ENCODE data around the gene LCP2.

Gene LCP2

GRCh38 chr5:170296036-170296934 is 1.3 kb downstream of the LCP2 start:
- DNase-seq (ENCODE audit: low read depth), result no peak

- no peak for DNase-seq (ENCODE audit: low read depth)
These were observed 3.0 kb downstream of the LCP2 start for GRCh38 chr5:170294556-170294955.

GRCh38 chr5:170294057-170294456 is 3.5 kb downstream of the LCP2 start:
- DNase-seq (ENCODE audit: low read depth), result no peak

GRCh38 chr5:170293273-170293672 is 4.3 kb downstream of the LCP2 start:
- peak; percentile 55 for DNase-seq (ENCODE audit: low read depth)

GRCh38 chr5:170292179-170293104 is 5.1 kb downstream of the LCP2 start:
- DNase-seq (ENCODE audit: low read depth), result no peak

GRCh38 chr5:170290498-170290897 is 7.1 kb downstream of the LCP2 start:
- DNase-seq (ENCODE audit: low read depth), result no peak

- no peak for DNase-seq (ENCODE audit: low read depth)
These were observed 7.8 kb downstream of the LCP2 start for GRCh38 chr5:170289764-170290163.

GRCh38 chr5:170289121-170289520 is 8.5 kb downstream of the LCP2 start:
- no peak for DNase-seq (ENCODE audit: low read depth)

GRCh38 chr5:170288551-170288950 is 9.0 kb downstream of the LCP2 start:
- no peak for DNase-seq (ENCODE audit: low read depth)

GRCh38 chr5:170288151-170288550 is 9.4 kb downstream of the LCP2 start:
- DNase-seq (ENCODE audit: low read depth), result no peak

GRCh38 chr5:170287532-170287931 is 10.0 kb downstream of the LCP2 start:
- DNase-seq (ENCODE audit: low read depth), result no peak

GRCh38 chr5:170286386-170286925 is 11.1 kb downstream of the LCP2 start:
- DNase-seq (ENCODE audit: low read depth), result no peak

- DNase-seq (ENCODE audit: low read depth), result no peak
These were observed 12.4 kb downstream of the LCP2 start for GRCh38 chr5:170285181-170285580.

- no peak for DNase-seq (ENCODE audit: low read depth)
These were observed 13.3 kb downstream of the LCP2 start for GRCh38 chr5:170284231-170284630.

- no peak for DNase-seq (ENCODE audit: low read depth)
These were observed 14.3 kb downstream of the LCP2 start for GRCh38 chr5:170283296-170283695.

- no peak for DNase-seq (ENCODE audit: low read depth)
These were observed 17.5 kb downstream of the LCP2 start for GRCh38 chr5:170280011-170280493.

GRCh38 chr5:170279459-170279817 is 18.1 kb downstream of the LCP2 start:
- no peak for DNase-seq (ENCODE audit: low read depth)

- DNase-seq (ENCODE audit: low read depth), result peak; percentile 79
These were observed 18.7 kb downstream of the LCP2 start for GRCh38 chr5:170278611-170279458.

GRCh38 chr5:170277867-170278281 is 19.7 kb downstream of the LCP2 start:
- no peak for DNase-seq (ENCODE audit: low read depth)

GRCh38 chr5:170276140-170276539 is 21.4 kb downstream of the LCP2 start:
- DNase-seq (ENCODE audit: low read depth), result no peak

- DNase-seq (ENCODE audit: low read depth), result no peak
These were observed 22.1 kb downstream of the LCP2 start for GRCh38 chr5:170275376-170275994.

Measured in stimulated activated CD8-positive, alpha-beta memory T cell treated with anti-CD3 and anti-CD28 coated beads, Interleukin-12 subunit alpha, Interleukin-12 subunit beta, amount 100 ng/mL, for 4 hours (primary cell).